ENCODE results near the gene FKBP14. TPM values are rescaled to one million over a fixed set of nuclear protein-coding genes. Genes with fewer than 3 reads are reported as not detected.

FKBP14 gene
- total and polyA plus RNA-seq, 3 donors from 2014 or later, result 7.3 to 8.8 (median 7.8) TPM

DNA sequence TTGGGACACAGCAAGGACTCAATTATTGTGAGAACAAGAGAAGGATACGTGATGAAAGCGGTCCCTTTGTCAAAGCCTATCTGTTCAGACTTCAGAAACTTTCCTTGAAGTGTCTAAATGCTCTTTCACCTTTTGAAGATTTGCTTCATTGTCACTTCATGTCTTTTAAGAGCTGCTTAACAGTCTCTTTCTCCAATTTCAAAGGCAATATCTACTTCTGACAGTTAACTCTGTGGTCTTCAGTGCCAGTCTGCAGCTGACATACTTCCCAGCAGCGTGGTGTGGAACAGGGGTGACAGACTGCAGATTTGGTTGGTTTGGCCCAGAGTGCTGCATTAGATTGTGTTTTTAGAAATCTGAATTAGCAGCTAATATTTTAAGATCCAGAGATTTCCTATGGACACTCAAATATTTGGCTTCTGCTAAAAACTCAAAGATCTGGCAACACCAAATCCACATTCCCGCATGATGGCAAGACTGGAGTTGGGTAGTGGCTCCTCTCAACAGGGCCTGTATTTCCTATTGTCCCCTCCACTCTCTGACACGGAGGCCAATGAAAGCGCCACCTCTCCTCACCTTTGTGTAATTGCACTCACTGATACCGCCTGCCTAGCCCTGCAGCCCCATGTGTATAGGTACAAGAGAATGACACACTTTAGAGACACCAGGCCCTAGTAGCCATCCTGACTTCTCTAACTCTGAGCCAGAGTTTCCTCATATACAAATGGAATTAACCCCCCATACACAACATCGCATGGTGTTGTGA, 48.4 kb downstream of the FKBP14 start:
- no peak for DNase-seq
- Histone ChIP-seq H3K36me3 (ENCODE audit: low read depth, missing control alignments) (no peaks in the 10 kb centered on the region), H3K9me3 (no peaks in the 10 kb centered on the region), H3K4me3 (no peak overlapping the region), H3K4me1 (peaks cover 15% of the 10 kb centered on the region), H3K27ac (no peak overlapping the region), H3K27me3 (no peaks in the 10 kb centered on the region)
- no peak for TF ChIP-seq POLR2A (IDR thresholded peaks at IDR 0.05)
- TF ChIP-seq, protein P1, sequence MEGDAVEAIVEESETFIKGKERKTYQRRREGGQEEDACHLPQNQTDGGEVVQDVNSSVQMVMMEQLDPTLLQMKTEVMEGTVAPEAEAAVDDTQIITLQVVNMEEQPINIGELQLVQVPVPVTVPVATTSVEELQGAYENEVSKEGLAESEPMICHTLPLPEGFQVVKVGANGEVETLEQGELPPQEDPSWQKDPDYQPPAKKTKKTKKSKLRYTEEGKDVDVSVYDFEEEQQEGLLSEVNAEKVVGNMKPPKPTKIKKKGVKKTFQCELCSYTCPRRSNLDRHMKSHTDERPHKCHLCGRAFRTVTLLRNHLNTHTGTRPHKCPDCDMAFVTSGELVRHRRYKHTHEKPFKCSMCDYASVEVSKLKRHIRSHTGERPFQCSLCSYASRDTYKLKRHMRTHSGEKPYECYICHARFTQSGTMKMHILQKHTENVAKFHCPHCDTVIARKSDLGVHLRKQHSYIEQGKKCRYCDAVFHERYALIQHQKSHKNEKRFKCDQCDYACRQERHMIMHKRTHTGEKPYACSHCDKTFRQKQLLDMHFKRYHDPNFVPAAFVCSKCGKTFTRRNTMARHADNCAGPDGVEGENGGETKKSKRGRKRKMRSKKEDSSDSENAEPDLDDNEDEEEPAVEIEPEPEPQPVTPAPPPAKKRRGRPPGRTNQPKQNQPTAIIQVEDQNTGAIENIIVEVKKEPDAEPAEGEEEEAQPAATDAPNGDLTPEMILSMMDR (IDR thresholded peaks at IDR 0.05), result no peak
- intact Hi-C loops (cut with DNase I; ENCODE audit: low total_unique reads), result no loop called here
- 89 to 95% methylated on average over 8 of the region's 8 CpGs for WGBS, 2 donors

DNA sequence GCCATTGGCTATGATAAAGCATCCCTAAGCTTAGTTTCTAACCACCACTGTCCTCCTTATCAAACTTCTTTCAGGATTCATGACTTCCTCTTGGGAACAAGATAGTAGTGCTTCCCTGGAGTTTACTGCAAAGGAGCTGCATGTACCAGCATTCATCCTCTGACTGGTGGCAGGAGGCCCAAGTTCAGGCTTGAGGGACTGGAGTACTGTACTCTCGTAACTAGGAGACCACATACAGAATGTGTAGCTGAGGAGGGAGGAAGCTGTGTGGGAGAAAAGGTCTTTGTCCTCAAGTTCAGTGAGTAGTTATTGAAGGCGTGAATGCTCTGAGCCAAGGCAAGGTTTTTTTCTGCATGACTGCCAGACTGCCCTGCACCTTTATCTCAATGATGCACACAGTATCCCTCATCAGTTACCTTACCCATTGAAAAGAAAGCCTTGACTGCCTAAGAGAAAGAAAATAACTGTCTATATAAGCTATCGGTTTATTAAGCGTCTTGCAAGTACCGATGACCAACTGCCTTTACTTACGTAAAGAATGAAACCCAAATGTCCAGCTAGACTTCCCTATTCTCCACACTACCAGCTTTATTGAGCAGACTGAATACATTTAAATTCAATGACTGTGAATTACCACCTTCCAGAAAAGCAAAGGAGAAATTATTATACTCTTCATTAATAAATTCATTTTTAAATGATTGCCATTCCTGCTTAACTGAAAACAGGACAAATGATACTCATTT, 49.7 kb downstream of the FKBP14 start:
- intact Hi-C loops (cut with DNase I; ENCODE audit: low total_unique reads), result no loop called here
- no peak overlapping the region for H3K4me3 ChIP-seq
- no peaks in the 10 kb centered on the region for H3K36me3 ChIP-seq (ENCODE audit: low read depth, missing control alignments)
- H3K27me3 ChIP-seq, result no peaks in the 10 kb centered on the region
- DNase-seq, result peak; percentile 83
- peaks cover 21% of the 10 kb centered on the region for H3K4me1 ChIP-seq
- H3K9me3 ChIP-seq, result no peaks in the 10 kb centered on the region
- no peak overlapping the region for H3K27ac ChIP-seq
- 48 to 56% methylated on average over 6 of the region's 6 CpGs for WGBS, 2 donors
- TF ChIP-seq POLR2A (IDR thresholded peaks at IDR 0.05), result no peak
- TF ChIP-seq, protein P1 (IDR thresholded peaks at IDR 0.05), result no peak

GRCh38 chr7:29976266-29976665, 50.2 kb downstream of the FKBP14 start:
- no peak overlapping the region for H3K4me3 ChIP-seq
- no peak overlapping the region for H3K27ac ChIP-seq
- no peaks in the 10 kb centered on the region for H3K36me3 ChIP-seq (ENCODE audit: low read depth, missing control alignments)
- H3K4me1 ChIP-seq, result peaks cover 21% of the 10 kb centered on the region
- no peaks in the 10 kb centered on the region for H3K9me3 ChIP-seq
- 58 to 71% methylated on average over 4 of the region's 4 CpGs for WGBS, 2 donors
- no peaks in the 10 kb centered on the region for H3K27me3 ChIP-seq
- no peak for TF ChIP-seq POLR2A (IDR thresholded peaks at IDR 0.05)
- TF ChIP-seq, protein P1 (IDR thresholded peaks at IDR 0.05), result no peak
- no peak for DNase-seq
- intact Hi-C loops (cut with DNase I; ENCODE audit: low total_unique reads), result no loop called here

DNA sequence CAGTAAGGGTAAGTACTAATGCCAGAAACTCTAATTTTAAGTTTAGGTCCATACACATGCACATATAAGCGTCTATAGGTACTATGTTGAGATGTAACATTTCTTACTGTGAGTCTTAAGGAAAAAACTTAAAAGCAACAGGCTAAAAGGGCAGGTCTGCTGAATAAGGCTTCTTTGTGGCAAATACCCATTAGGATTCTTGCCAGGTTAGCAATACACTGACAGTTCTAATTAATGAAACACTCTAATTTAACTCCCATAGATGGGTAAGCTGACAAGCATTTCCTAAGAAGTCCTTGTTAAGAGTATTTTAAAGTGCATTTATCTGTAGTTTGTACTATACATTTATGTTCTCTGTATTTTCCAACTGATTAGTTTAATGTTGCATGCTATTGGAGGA, 50.9 kb downstream of the FKBP14 start:
- intact Hi-C loops (cut with DNase I; ENCODE audit: low total_unique reads), result no loop called here
- TF ChIP-seq POLR2A (IDR thresholded peaks at IDR 0.05), result no peak
- TF ChIP-seq, protein P1 (IDR thresholded peaks at IDR 0.05), result no peak
- whole genome bisulfite sequencing, 2 donors, result 72 to 79% methylated on average over 1 of the region's 1 CpG
- Histone ChIP-seq H3K27ac (no peak overlapping the region), H3K4me3 (no peak overlapping the region), H3K9me3 (no peaks in the 10 kb centered on the region), H3K27me3 (no peaks in the 10 kb centered on the region), H3K36me3 (ENCODE audit: low read depth, missing control alignments) (no peaks in the 10 kb centered on the region), H3K4me1 (peaks cover 21% of the 10 kb centered on the region)
- DNase-seq, result no peak
